PC-9 (cell line): ENCODE data around the gene PBX4.

ENCODE experiments used
- CTCF ChIP-seq: fragments of 200-600 bp; sonication (generic); conservative IDR thresholded peaks from 2 replicates; pipeline ENCODE4 v1.6.1; 2017; ENCODE audit warnings: mixed run types, antibody characterized with exemption, mild to moderate bottlenecking, moderate library complexity
- EZH2 ChIP-seq: fragments of 200-600 bp; sonication (generic); IDR thresholded peaks from 2 replicates; pipeline ENCODE4 v1.8.0; 2017; ENCODE audit warnings: antibody characterized with exemption, low read depth

DNA sequence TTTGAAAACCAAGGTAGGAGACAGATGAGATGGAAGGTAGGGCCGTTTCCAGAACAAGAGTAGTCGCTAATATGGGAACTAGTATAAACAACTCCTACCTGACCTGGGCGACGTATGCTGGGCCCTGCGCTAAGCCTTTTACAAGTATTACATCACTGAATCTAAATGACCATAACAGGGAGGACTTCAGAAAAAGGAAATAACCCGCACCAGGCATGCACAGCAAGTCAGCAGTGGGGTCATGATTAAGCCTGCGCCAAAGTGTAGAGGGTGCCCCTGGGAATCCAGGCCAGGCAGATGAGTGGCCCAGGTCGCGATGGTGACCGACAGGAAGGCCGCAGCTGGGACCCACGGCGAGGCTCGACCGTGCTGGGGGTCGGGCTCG is 44.4 kb upstream of the PBX4 start:
- TF ChIP-seq CTCF = no peak
- no peak for TF ChIP-seq EZH2
